GM15510 (cell line): ENCODE data around the gene EEF1AKMT2.

ENCODE experiments used
- POLR2A ChIP-seq: IDR thresholded peaks from 3 replicates; pipeline ENCODE4 v1.6.1; 2011; ENCODE audit warnings: borderline replicate concordance; ENCODE audit not compliant: insufficient read length; ENCODE audit errors: extremely low read depth

The EEF1AKMT2 gene

GRCh38 chr10:124763267-124763666, 28.4 kb downstream of the EEF1AKMT2 start:
- no peak for TF ChIP-seq POLR2A

GRCh38 chr10:124762281-124762680, 29.4 kb downstream of the EEF1AKMT2 start:
- TF ChIP-seq POLR2A = no peak

- TF ChIP-seq POLR2A = no peak
These were observed 35.4 kb downstream of the EEF1AKMT2 start for GRCh38 chr10:124756156-124756903.

- no peak for TF ChIP-seq POLR2A
These were observed 36.1 kb downstream of the EEF1AKMT2 start for GRCh38 chr10:124755581-124755980.

GRCh38 chr10:124754227-124754626, 37.5 kb downstream of the EEF1AKMT2 start:
- no peak for TF ChIP-seq POLR2A

GRCh38 chr10:124748953-124749645, 42.6 kb downstream of the EEF1AKMT2 start:
- no peak for TF ChIP-seq POLR2A

- TF ChIP-seq POLR2A = no peak
These were observed 43.5 kb downstream of the EEF1AKMT2 start for GRCh38 chr10:124748166-124748565.

- TF ChIP-seq POLR2A = no peak
These were observed 43.9 kb downstream of the EEF1AKMT2 start for GRCh38 chr10:124747745-124748144.

- TF ChIP-seq POLR2A = no peak
These were observed 44.7 kb downstream of the EEF1AKMT2 start for GRCh38 chr10:124746992-124747391.

- no peak for TF ChIP-seq POLR2A
These were observed 46.0 kb downstream of the EEF1AKMT2 start for GRCh38 chr10:124745673-124746072.

GRCh38 chr10:124745252-124745651, 46.4 kb downstream of the EEF1AKMT2 start:
- no peak for TF ChIP-seq POLR2A

- peak; percentile 61 for TF ChIP-seq POLR2A
These were observed 47.3 kb downstream of the EEF1AKMT2 start, which contains the start of gene FAM53B for GRCh38 chr10:124744102-124745050. FAM53B (minus strand) TSS chr10:124744378; CDS start chr10:124706713, 37,665 bp downstream.

- TF ChIP-seq POLR2A = peak; percentile 13
These were observed 48.2 kb downstream of the EEF1AKMT2 start for GRCh38 chr10:124743191-124744101.

GRCh38 chr10:124742413-124743190, 49.1 kb downstream of the EEF1AKMT2 start:
- TF ChIP-seq POLR2A = peak; percentile 13

GRCh38 chr10:124741922-124742412, 49.7 kb downstream of the EEF1AKMT2 start:
- TF ChIP-seq POLR2A = no peak
